Subcutaneous adipose tissue (tissue), 4 donors: ENCODE data around the gene SLC7A6OS. TPM values are rescaled to one million over a fixed set of nuclear protein-coding genes. Genes with fewer than 3 reads are reported as not detected.

Source experiments
- CTCF ChIP-seq: fragments of 450-650 bp; IDR thresholded peaks from one replicate; pipeline ENCODE4 v1.5.1; 2016; ENCODE audit warnings: low read depth, mild to moderate bottlenecking, control low read depth, antibody characterized with exemption, moderate library complexity
- total RNA-seq, 4 donors: library from RNA; depleted of rRNA; stranded (reverse); fragments of >200 nt; gene quantifications; one replicate each; pipeline ENCODE4 v1.1.0, GENCODE V29; 2016

The SLC7A6OS gene
- total RNA-seq, 4 donors from 2014 or later = 10.4 to 16.8 (median 14.8) TPM

- TF ChIP-seq CTCF = no peak
These were observed 31.9 kb upstream of the SLC7A6OS start for GRCh38 chr16:68342620-68343019.

- TF ChIP-seq CTCF = no peak
These were observed 28.5 kb upstream of the SLC7A6OS start for GRCh38 chr16:68339214-68339613.

- no peak for TF ChIP-seq CTCF
These were observed 27.8 kb upstream of the SLC7A6OS start for GRCh38 chr16:68338326-68339119.

- no peak for TF ChIP-seq CTCF
These were observed 24.4 kb upstream of the SLC7A6OS start for GRCh38 chr16:68335175-68335574.

GRCh38 chr16:68332411-68333121 lies 21.8 kb upstream of the SLC7A6OS start:
- TF ChIP-seq CTCF = no peak

GRCh38 chr16:68331879-68332410 lies 21.2 kb upstream of the SLC7A6OS start:
- TF ChIP-seq CTCF = no peak

GRCh38 chr16:68328860-68329390 lies 18.2 kb upstream of the SLC7A6OS start:
- TF ChIP-seq CTCF = no peak
